Mesenchymal stem cell (in vitro differentiated cells and primary cell): ENCODE results near the gene SAMMSON.
A peak's percentile ranks its signal among the peaks of the same experiment; 100 is the strongest.

Experiments used
- DNase-seq: peaks from one replicate; pipeline ENCODE4 v3.0.0-alpha.2; 2013
- H2AFZ ChIP-seq: one replicate; pipeline ENCODE4 v1.6.1; 2013; ENCODE audit warnings: low read depth, mild to moderate bottlenecking, control low read depth, inconsistent platforms, low read length, moderate library complexity
- H2AK5ac ChIP-seq: 2 replicates; pipeline ENCODE4 v1.6.1; 2013; ENCODE audit warnings: low read length, moderate library complexity, mild to moderate bottlenecking, inconsistent platforms; ENCODE audit not compliant: severe bottlenecking
- H2BK120ac ChIP-seq: one replicate; pipeline ENCODE4 v1.6.1; 2013; ENCODE audit warnings: low read depth, mild to moderate bottlenecking, inconsistent platforms, low read length, moderate library complexity
- H2BK12ac ChIP-seq, 2 experiments: one replicate each; pipeline ENCODE4 v1.6.1; 2013; ENCODE audit warnings: inconsistent platforms in 2 of 2, low read length in 2 of 2, mild to moderate bottlenecking in 2 of 2, moderate library complexity in 2 of 2, control low read depth in 1 of 2
- H2BK15ac ChIP-seq: one replicate; pipeline ENCODE4 v1.6.1; 2013; ENCODE audit warnings: mild to moderate bottlenecking, low read depth, inconsistent platforms; ENCODE audit not compliant: poor library complexity, severe bottlenecking
- H2BK5ac ChIP-seq: 2 replicates; pipeline ENCODE4 v1.6.1; 2013; ENCODE audit warnings: low read depth, mild to moderate bottlenecking, low read length, control low read depth, inconsistent platforms; ENCODE audit not compliant: poor library complexity, severe bottlenecking
- H3K14ac ChIP-seq, 2 experiments: one replicate each; pipeline ENCODE4 v1.6.1; 2013; ENCODE audit warnings: inconsistent platforms in 2 of 2, low read length in 2 of 2, control low read depth in 1 of 2, mild to moderate bottlenecking in 1 of 2, moderate library complexity in 1 of 2
- H3K18ac ChIP-seq, 2 experiments: one replicate each; pipeline ENCODE4 v1.6.1; 2013; ENCODE audit warnings: inconsistent platforms in 2 of 2, low read length in 2 of 2, control low read depth in 1 of 2, low read depth in 1 of 2, mild to moderate bottlenecking in 1 of 2
- H3K23ac ChIP-seq, 2 experiments: one replicate each; pipeline ENCODE4 v1.6.1; 2013; ENCODE audit warnings: inconsistent platforms in 2 of 2, low read length in 2 of 2, mild to moderate bottlenecking in 2 of 2, moderate library complexity in 2 of 2, control low read depth in 1 of 2
- H3K27ac ChIP-seq: 2 replicates; pipeline ENCODE4 v1.5.1; 2013; ENCODE audit warnings: mild to moderate bottlenecking, moderate library complexity, low read length, control low read depth, inconsistent platforms; ENCODE audit not compliant: poor library complexity, severe bottlenecking
- H3K27me3 ChIP-seq, 2 experiments: 2 replicates each; pipeline versions ENCODE4 v1.6.1 to v1.7.0; 2013; ENCODE audit warnings: low read length in 2 of 2, mild to moderate bottlenecking in 2 of 2, moderate library complexity in 2 of 2, control low read depth in 1 of 2, inconsistent platforms in 1 of 2; ENCODE audit not compliant: control insufficient read depth in 1 of 2, insufficient read depth in 1 of 2
- H3K36me3 ChIP-seq, 2 experiments: 2 replicates each; pipeline versions ENCODE4 v1.6.1 to v1.7.0; 2013; ENCODE audit warnings: low read length in 2 of 2, control low read depth in 1 of 2, inconsistent platforms in 1 of 2, low read depth in 1 of 2, mild to moderate bottlenecking in 1 of 2; ENCODE audit not compliant: insufficient read depth in 2 of 2, control insufficient read depth in 1 of 2
- H3K4ac ChIP-seq, 2 experiments: one replicate each; pipeline ENCODE4 v1.6.1; 2013; ENCODE audit warnings: inconsistent platforms in 2 of 2, low read length in 2 of 2, mild to moderate bottlenecking in 2 of 2, moderate library complexity in 2 of 2, control low read depth in 1 of 2, low read depth in 1 of 2
- H3K4me1 ChIP-seq: 2 replicates; pipeline ENCODE4 v1.6.1; 2013; ENCODE audit warnings: low read depth, low read length, control low read depth; ENCODE audit not compliant: control insufficient read depth, insufficient read depth
- H3K4me2 ChIP-seq: 2 replicates; pipeline ENCODE4 v1.6.1; 2013; ENCODE audit warnings: low read length, mild to moderate bottlenecking, inconsistent platforms; ENCODE audit not compliant: poor library complexity, severe bottlenecking
- H3K4me3 ChIP-seq, 2 experiments: 2 replicates each; pipeline versions ENCODE4 v1.5.1 to v1.7.0; 2013; ENCODE audit warnings: low read length in 2 of 2, mild to moderate bottlenecking in 2 of 2, control low read depth in 1 of 2, low read depth in 1 of 2; ENCODE audit not compliant: insufficient read depth in 1 of 2
- H3K79me1 ChIP-seq: replicated peaks from 2 replicates; pipeline ENCODE4 v1.6.1; 2013; ENCODE audit warnings: mild to moderate bottlenecking, control low read depth, low read length, inconsistent platforms; ENCODE audit not compliant: poor library complexity, severe bottlenecking
- H3K9ac ChIP-seq: 2 replicates; pipeline ENCODE4 v1.7.0; 2013; ENCODE audit warnings: mild to moderate bottlenecking, low read length, moderate library complexity
- H3K9me3 ChIP-seq: 2 replicates; pipeline ENCODE4 v1.7.0; 2013; ENCODE audit warnings: mild to moderate bottlenecking, low read length; ENCODE audit not compliant: control insufficient read depth
- H4K8ac ChIP-seq: one replicate; pipeline ENCODE4 v1.6.1; 2013; ENCODE audit warnings: inconsistent platforms, mild to moderate bottlenecking, low read length, moderate library complexity
- H4K91ac ChIP-seq: one replicate; pipeline ENCODE4 v1.6.1; 2013; ENCODE audit warnings: mild to moderate bottlenecking, low read length, inconsistent platforms
- WGBS: methylation state at CpG from one replicate; pipeline ENCODE4 v1.1.7; 2013; ENCODE audit warnings: mixed read lengths; 5-methylcytosine and 5-hydroxymethylcytosine counted together

Gene SAMMSON

DNA sequence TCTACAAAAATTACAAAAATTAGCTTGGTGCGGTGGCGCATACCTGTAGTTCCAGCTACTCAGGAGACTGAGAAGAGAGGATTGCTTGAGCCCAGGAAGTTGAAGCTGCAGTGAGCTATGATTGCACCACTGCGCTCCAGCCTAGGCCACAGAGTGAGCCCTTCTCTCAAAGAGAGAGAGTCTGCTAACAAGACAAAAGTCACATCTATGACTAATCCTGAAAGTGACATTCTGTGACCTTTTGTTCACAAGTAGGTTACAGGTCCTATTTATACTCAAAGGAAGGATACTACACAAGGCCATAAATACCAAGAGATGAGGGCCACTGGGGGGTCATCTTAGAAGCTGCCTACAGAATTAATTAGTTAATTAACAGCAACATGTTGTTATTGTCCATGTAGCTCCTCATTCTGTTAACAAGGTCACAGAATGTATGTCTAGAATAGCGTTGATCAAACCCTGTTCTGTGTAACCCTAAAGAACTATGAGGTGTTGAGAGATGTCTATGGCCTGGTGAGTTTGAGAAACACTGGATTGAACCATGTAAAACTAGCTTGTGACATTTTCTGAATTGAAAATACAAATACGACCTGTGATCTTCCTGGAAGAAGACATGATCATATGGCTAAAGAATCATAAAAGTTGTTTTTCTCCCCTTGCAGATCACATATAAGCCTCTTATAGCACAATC lies 97.0 kb downstream of the SAMMSON start:
- Histone ChIP-seq H3K79me1 (no peaks in the 10 kb centered on the region), H2BK15ac (no peak overlapping the region), H4K8ac (no peak overlapping the region), H3K27ac (no peak overlapping the region), H2BK120ac (no peak overlapping the region), H3K18ac (no peak overlapping the region), H3K9me3 (no peaks in the 10 kb centered on the region), H3K4me1 (no peaks in the 10 kb centered on the region), H3K27me3 (peaks cover 4 to 5% of the 10 kb centered on the region in 2 experiments), H3K23ac (no peak overlapping the region), H3K9ac (no peak overlapping the region), H2AFZ (no peak overlapping the region), H2BK5ac (no peak overlapping the region), H3K4me3 (no peak overlapping the region), H3K36me3 (no peaks in the 10 kb centered on the region), H3K4me2 (no peak overlapping the region), H3K14ac (no peak overlapping the region), H2BK12ac (no peak overlapping the region), H2AK5ac (no peak overlapping the region), H4K91ac (no peak overlapping the region), H3K4ac (no peak overlapping the region)
- WGBS: 96% methylated on average over 4 of the region's 5 CpGs
- DNase-seq: no peak

DNA sequence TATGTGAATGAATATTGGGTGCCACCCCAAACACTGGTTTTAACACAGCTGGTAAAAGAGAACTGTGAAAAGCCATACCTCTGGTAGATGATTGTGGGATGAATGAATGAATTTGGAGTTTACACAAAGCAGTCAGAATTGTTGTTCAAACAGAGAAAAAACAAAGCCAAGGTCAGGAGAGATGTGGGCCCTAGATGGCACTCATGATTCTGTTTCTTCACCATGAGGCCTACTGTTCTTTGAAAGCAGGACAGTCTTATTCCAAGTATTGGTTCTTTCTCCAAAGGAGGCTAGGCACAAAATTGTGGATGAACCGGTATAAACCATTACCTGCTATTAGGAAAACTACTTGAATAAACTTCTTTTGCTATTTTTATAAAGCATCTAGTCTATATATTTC lies 97.6 kb downstream of the SAMMSON start:
- H3K27ac ChIP-seq: no peak overlapping the region
- H3K9ac ChIP-seq: no peak overlapping the region
- H3K23ac ChIP-seq: no peak overlapping the region
- H3K14ac ChIP-seq: no peak overlapping the region
- H3K9me3 ChIP-seq: no peaks in the 10 kb centered on the region
- no peak overlapping the region for H3K4me2 ChIP-seq
- H4K8ac ChIP-seq: no peak overlapping the region
- DNase-seq: no peak
- H2AFZ ChIP-seq: no peak overlapping the region
- H3K79me1 ChIP-seq: no peaks in the 10 kb centered on the region
- no peak overlapping the region for H3K18ac ChIP-seq
- H3K27me3 ChIP-seq: peaks cover 4 to 5% of the 10 kb centered on the region in 2 experiments
- H2BK5ac ChIP-seq: no peak overlapping the region
- H3K36me3 ChIP-seq: no peaks in the 10 kb centered on the region
- no peak overlapping the region for H2BK120ac ChIP-seq
- no peak overlapping the region for H2AK5ac ChIP-seq
- no CpG with 5 or more reads among the region's 1 CpG for WGBS
- no peak overlapping the region for H3K4ac ChIP-seq
- H3K4me1 ChIP-seq: no peaks in the 10 kb centered on the region
- no peak overlapping the region for H4K91ac ChIP-seq
- H2BK15ac ChIP-seq: no peak overlapping the region
- no peak overlapping the region for H2BK12ac ChIP-seq
- H3K4me3 ChIP-seq: no peak overlapping the region

DNA sequence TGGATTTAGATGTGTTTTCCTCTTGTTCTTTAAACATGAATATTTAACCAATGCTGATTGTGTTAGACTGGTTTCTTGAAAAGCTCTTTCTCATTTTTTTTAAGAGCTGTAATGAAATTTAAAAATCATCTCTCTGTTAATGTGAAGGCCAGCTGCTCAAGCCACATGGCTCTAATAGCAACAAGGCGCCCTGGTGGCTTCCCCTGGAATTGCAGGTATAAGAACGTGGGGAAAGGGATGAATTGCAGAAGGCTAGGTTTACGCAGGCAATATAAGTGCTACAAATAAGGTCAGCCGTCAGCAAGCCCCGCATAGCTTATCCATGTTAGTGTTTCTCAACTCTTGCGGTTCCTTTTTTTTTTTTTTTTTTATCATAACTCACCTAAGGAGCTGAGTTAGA lies 108.5 kb downstream of the SAMMSON start:
- H2BK15ac ChIP-seq: no peak overlapping the region
- H3K4me1 ChIP-seq: no peaks in the 10 kb centered on the region
- H3K27me3 ChIP-seq: peaks cover 0 to 8% of the 10 kb centered on the region in 2 experiments
- H2AK5ac ChIP-seq: no peak overlapping the region
- no peaks in the 10 kb centered on the region for H3K79me1 ChIP-seq
- H3K18ac ChIP-seq: no peak overlapping the region
- no peaks in the 10 kb centered on the region for H3K36me3 ChIP-seq
- no peak overlapping the region for H2BK12ac ChIP-seq
- H3K9ac ChIP-seq: no peak overlapping the region
- no peak overlapping the region for H3K27ac ChIP-seq
- no peaks in the 10 kb centered on the region for H3K9me3 ChIP-seq
- no peak overlapping the region for H3K4ac ChIP-seq
- no peak overlapping the region for H3K23ac ChIP-seq
- H3K4me2 ChIP-seq: no peak overlapping the region
- no peak overlapping the region for H3K4me3 ChIP-seq
- no peak overlapping the region for H3K14ac ChIP-seq
- H4K8ac ChIP-seq: no peak overlapping the region
- no peak overlapping the region for H2BK120ac ChIP-seq
- no peak overlapping the region for H2AFZ ChIP-seq
- no peak overlapping the region for H4K91ac ChIP-seq
- no peak overlapping the region for H2BK5ac ChIP-seq
- DNase-seq: peak; percentile 2
- 32% methylated on average over 6 of the region's 6 CpGs for WGBS

DNA sequence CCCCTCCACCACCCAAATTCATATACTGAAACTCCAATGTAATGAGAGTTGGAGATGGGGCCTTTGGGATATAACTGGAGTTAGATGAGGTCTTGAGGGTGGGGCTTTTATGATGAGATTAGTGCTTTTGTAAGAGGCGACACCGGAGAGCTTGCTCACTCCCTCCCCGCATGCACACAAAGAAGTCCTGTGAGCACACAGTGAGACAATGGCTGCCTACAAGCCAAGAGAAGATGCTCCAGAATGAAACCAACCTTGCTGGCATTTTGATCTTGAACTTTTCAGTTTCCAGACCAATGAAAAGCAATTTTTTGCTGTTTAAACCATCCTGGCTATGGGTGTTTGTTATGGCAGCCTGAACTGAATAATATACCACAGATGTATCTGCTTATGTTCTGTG lies 109.0 kb downstream of the SAMMSON start:
- DNase-seq: no peak
- Histone ChIP-seq H2BK12ac (no peak overlapping the region), H3K4ac (no peak overlapping the region), H2AK5ac (no peak overlapping the region), H3K27me3 (peaks cover 0 to 8% of the 10 kb centered on the region in 2 experiments), H3K4me2 (no peak overlapping the region), H4K91ac (no peak overlapping the region), H3K23ac (no peak overlapping the region), H3K4me1 (no peaks in the 10 kb centered on the region), H3K4me3 (no peak overlapping the region), H3K18ac (no peak overlapping the region), H3K27ac (no peak overlapping the region), H3K79me1 (no peaks in the 10 kb centered on the region), H3K36me3 (no peaks in the 10 kb centered on the region), H3K9me3 (no peaks in the 10 kb centered on the region), H2BK120ac (no peak overlapping the region), H3K9ac (no peak overlapping the region), H2BK5ac (no peak overlapping the region), H2BK15ac (no peak overlapping the region), H4K8ac (no peak overlapping the region), H2AFZ (no peak overlapping the region), H3K14ac (no peak overlapping the region)
- WGBS: 93% methylated on average over 3 of the region's 3 CpGs
